ENCODE measurements around the gene CDH4.

The CDH4 gene

GRCh38 chr20:61734733-61735502, 482.9 kb downstream of the CDH4 start:
- DNase-seq (ENCODE audit: insufficient read length, low spot score) (no peak), FAIRE-seq (no peak)

GRCh38 chr20:61735503-61735785, 483.4 kb downstream of the CDH4 start:
- DNase-seq (ENCODE audit: insufficient read length, low spot score) = no peak
- no peak for FAIRE-seq

- no peak for DNase-seq (ENCODE audit: insufficient read length, low spot score)
- no peak for FAIRE-seq
Measured at GRCh38 chr20:61736001-61736635, 484.1 kb downstream of the CDH4 start.

GRCh38 chr20:61736751-61737310, 484.8 kb downstream of the CDH4 start:
- FAIRE-seq = no peak
- no peak for DNase-seq (ENCODE audit: insufficient read length, low spot score)

GRCh38 chr20:61737346-61737745, 485.3 kb downstream of the CDH4 start:
- FAIRE-seq (no peak), DNase-seq (ENCODE audit: insufficient read length, low spot score) (no peak)

GRCh38 chr20:61737812-61738443, 485.9 kb downstream of the CDH4 start:
- no peak for DNase-seq (ENCODE audit: insufficient read length, low spot score)
- no peak for FAIRE-seq

GRCh38 chr20:61738601-61739069, 486.6 kb downstream of the CDH4 start:
- DNase-seq (ENCODE audit: insufficient read length, low spot score) = no peak
- FAIRE-seq = no peak

- FAIRE-seq (no peak), DNase-seq (ENCODE audit: insufficient read length, low spot score) (no peak)
Measured at GRCh38 chr20:61739086-61739831, 487.2 kb downstream of the CDH4 start.

GRCh38 chr20:61739832-61740118, 487.7 kb downstream of the CDH4 start:
- DNase-seq (ENCODE audit: insufficient read length, low spot score) = no peak
- no peak for FAIRE-seq

- no peak for FAIRE-seq
Measured at GRCh38 chr20:61742097-61742825, 490.2 kb downstream of the CDH4 start.

GRCh38 chr20:61743606-61744005, 491.5 kb downstream of the CDH4 start:
- DNase-seq (ENCODE audit: insufficient read length, low spot score) = no peak

More at GRCh38 chr20:61742097-61742825, 490.2 kb downstream of the CDH4 start:
- DNase-seq (ENCODE audit: insufficient read length, low spot score) = no peak

GRCh38 chr20:61744691-61745396, 492.8 kb downstream of the CDH4 start:
- DNase-seq (ENCODE audit: insufficient read length, low spot score) (no peak), FAIRE-seq (no peak)

More at GRCh38 chr20:61743606-61744005, 491.5 kb downstream of the CDH4 start:
- FAIRE-seq = no peak

GRCh38 chr20:61745397-61746146, 493.5 kb downstream of the CDH4 start:
- no peak for FAIRE-seq
- DNase-seq (ENCODE audit: insufficient read length, low spot score) = no peak

- FAIRE-seq (no peak), DNase-seq (ENCODE audit: insufficient read length, low spot score) (no peak)
Measured at GRCh38 chr20:61746147-61746646, 494.1 kb downstream of the CDH4 start.

- FAIRE-seq = no peak
- no peak for DNase-seq (ENCODE audit: insufficient read length, low spot score)
Measured at GRCh38 chr20:61746781-61747180, 494.7 kb downstream of the CDH4 start.

GRCh38 chr20:61748376-61748775, 496.3 kb downstream of the CDH4 start:
- FAIRE-seq (no peak), DNase-seq (ENCODE audit: insufficient read length, low spot score) (no peak)

GRCh38 chr20:61749406-61750075, 497.5 kb downstream of the CDH4 start:
- no peak for DNase-seq (ENCODE audit: insufficient read length, low spot score)
- no peak for FAIRE-seq

- no peak for FAIRE-seq
Measured at GRCh38 chr20:61750093-61750492, 498.0 kb downstream of the CDH4 start.

More at GRCh38 chr20:61750093-61750492, 498.0 kb downstream of the CDH4 start:
- DNase-seq (ENCODE audit: insufficient read length, low spot score) = no peak

Measured in GM19239 (cell line).